GM21390 (cell line): ENCODE results near the gene FLAD1.
"Not testable (repeated sequence)": the region's sequence is repeated elsewhere in the genome, so short reads cannot be mapped to it uniquely, and the experiment has no call there.

Experiments used
- ATAC-seq: cut with Tn5 transposase; IDR thresholded peaks from one replicate; pipeline ENCODE4 v1.9.1; 2021; ENCODE audit not compliant: unreplicated experiment

The FLAD1 gene

GRCh38 chr1:154967331-154967950 is 15.7 kb upstream of the FLAD1 start:
- ATAC-seq, result no peak

GRCh38 chr1:154968731-154969130 is 14.4 kb upstream of the FLAD1 start:
- no peak for ATAC-seq

- no peak for ATAC-seq
These were observed 13.9 kb upstream of the FLAD1 start for GRCh38 chr1:154969246-154969645.

DNA sequence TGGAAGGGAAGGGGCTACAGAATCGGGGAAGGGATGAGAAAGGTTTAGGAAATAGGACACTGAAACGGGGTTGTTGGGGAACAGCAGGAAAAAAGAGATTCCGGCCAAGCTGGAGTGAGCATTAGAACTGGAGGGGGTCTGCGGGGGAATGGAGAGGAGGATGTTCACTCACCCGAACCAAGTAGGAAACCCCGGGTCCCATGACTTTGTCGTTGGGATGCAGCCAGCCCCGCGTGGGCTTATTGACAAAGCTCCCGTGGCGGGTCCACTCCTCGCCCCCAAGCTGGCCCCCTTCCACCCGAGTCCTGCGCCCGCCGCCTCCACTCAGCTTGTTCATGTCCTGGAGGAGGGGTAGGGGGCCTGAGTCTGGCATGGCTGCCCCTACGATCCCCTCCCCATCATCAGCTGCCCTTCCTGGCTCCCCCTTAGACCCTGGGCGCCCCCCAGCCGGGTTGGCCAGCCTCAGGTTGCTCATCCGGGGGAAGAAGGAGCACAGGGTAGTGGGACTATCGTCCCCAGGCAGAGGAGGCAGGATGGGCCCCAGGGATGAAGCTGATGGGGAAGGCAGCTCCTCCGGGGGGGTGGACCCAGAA is 13.2 kb upstream of the FLAD1 start:
- ATAC-seq, result no peak

DNA sequence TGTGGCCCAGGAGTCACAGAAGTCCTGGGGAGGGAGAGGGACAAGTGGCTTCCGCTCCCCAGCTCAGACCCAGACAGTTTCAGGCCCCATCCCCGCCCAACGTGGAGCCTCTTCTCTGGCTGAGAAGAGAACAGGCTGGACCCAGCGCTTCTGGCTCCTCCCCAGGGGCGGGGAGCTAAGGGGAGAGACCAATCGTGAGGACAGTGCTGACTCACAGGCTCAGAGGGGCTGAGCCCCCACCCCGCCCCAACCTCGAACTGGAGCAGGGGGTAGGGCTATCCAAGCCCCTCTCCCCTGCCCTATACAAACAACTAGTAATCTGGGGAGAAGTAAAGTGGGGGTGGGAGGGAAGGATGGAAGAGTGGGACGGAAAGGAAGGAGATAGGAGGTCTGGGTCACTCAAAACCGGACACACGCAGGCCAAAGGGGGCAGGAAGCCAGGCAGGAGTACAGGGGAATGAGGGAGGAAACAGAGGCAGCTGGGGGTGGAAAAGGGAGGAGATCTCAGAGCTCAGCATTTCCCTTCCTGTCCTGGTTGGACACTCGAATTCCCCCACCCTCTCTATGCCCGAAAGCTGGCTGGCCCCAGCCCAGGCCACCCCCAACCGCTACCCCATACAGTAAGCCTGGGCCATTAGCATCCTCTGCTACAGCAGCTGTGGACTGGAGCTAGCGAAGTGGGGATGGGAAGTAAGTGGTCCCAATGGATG is 12.4 kb upstream of the FLAD1 start, which contains the start of gene SHC1:
Gene SHC1 (minus strand): TSS at position 117 of the 710 bp plus-strand sequence. CDS start 221 bp downstream, outside the sequence.
- no peak for ATAC-seq

GRCh38 chr1:154971341-154971998 is 11.7 kb upstream of the FLAD1 start:
- no peak for ATAC-seq

- ATAC-seq, result no peak
These were observed 11.0 kb upstream of the FLAD1 start for GRCh38 chr1:154972213-154972516.

- ATAC-seq, result no peak
These were observed 10.4 kb upstream of the FLAD1 start for GRCh38 chr1:154972517-154973343.

- no peak for ATAC-seq
These were observed 9.6 kb upstream of the FLAD1 start for GRCh38 chr1:154973344-154974101.

- peak; percentile 78 for ATAC-seq
These were observed 8.9 kb upstream of the FLAD1 start, which contains the start of gene CKS1B for GRCh38 chr1:154974102-154974807. Gene CKS1B, plus strand, starts transcription at chr1:154974681. Its CDS starts 65 bp downstream, at chr1:154974746.

GRCh38 chr1:154974808-154975408 is 8.2 kb upstream of the FLAD1 start:
- ATAC-seq, result peak; percentile 38

DNA sequence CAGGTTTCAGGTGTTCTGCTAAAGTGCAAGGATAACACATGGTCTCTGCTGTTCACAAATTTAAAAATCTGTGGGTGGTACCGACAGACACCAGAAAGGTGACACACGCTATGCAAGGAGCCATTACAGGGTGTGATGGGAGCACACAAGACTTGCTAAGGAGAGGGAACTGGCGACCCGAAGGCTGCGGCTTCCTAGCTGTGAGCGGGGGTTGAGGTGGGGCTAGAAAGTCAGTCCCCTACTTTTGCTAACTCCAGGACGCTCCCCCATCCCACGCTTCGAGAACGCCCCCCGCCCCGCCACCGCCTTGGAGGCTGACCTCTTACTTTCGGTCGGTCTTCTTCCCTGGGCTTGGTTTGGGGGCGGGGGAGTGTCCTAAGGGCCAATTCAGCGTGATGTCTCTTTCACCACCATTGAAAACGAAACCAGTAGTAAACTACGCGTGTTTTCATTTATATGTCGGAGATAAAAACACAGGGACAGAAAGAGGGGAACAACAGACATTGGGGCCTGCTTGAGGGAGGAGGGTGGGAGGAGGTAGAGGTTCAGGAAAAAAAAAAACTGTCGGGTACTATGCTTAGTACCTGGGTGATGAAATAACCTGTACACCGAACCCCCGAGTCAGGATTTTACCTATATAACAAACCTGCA is 7.6 kb upstream of the FLAD1 start:
- no peak for ATAC-seq

- ATAC-seq, result not testable (repeated sequence)
These were observed 5.4 kb upstream of the FLAD1 start for GRCh38 chr1:154977762-154978161.

- no peak for ATAC-seq
These were observed 4.8 kb upstream of the FLAD1 start for GRCh38 chr1:154978360-154978759.

GRCh38 chr1:154982341-154982740 is 803 bp upstream of the FLAD1 start:
- no peak for ATAC-seq

- ATAC-seq, result no peak
These were observed 777 bp downstream of the FLAD1 start for GRCh38 chr1:154983776-154984466.

DNA sequence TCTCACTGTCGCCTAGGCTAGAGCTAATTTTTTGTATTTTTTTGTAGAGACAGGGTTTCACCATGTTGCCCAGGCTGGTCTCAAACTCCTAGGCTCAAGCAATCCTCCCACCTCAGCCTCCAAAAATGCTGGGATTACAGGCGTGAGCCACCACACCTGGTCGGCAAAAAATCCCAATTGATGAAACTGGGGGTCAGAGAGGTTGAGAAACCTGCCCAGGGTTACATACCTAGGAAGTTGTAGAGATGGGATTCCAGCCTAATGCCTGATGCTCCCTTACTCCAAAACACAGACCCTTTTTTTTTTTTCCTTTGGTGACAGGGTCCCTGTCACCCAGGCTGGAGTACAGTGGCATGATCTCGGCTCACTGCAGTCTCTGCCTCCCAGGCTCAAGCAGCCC is 3.6 kb downstream of the FLAD1 start:
- not testable (repeated sequence) for ATAC-seq

GRCh38 chr1:154987326-154987725 is 4.2 kb downstream of the FLAD1 start:
- ATAC-seq, result no peak
